K562 (cell line): Measurements from ENCODE around the gene VIPR2.

ENCODE experiments used
- BRCA1 ChIP-seq, 2 experiments: fragments of 450-650 bp in 1 of 2; sonication (generic) in 1 of 2; formaldehyde crosslinking in 1 of 2; IDR thresholded peaks; 2 replicates each; pipeline versions ENCODE4 v1.5.0 to v1.6.1; 2017 to 2020; ENCODE audit warnings: mild to moderate bottlenecking in 1 of 2, missing genetic modification reagents in 1 of 2
- CHD2 ChIP-seq: IDR thresholded peaks from 2 replicates; pipeline ENCODE4 v1.6.1; 2011; ENCODE audit warnings: low read depth, low read length
- CHD4 ChIP-seq: fragments of 200-600 bp; sonication (generic); IDR thresholded peaks from 3 replicates; pipeline ENCODE4 v1.6.1; 2012; ENCODE audit warnings: low read depth, mild to moderate bottlenecking, mixed read lengths, low read length, inconsistent platforms; ENCODE audit not compliant: insufficient read depth, insufficient replicate concordance, poor library complexity, severe bottlenecking
- KLF13 ChIP-seq: fragments of 450-650 bp; IDR thresholded peaks from 2 replicates; pipeline ENCODE4 v1.6.1; 2016; ENCODE audit warnings: missing genetic modification characterization, low read depth, mild to moderate bottlenecking, missing compliant biosample characterization, moderate library complexity, borderline replicate concordance
- MCM7 ChIP-seq, 2 experiments: fragments of 450-650 bp; IDR thresholded peaks; 2 replicates each; pipeline ENCODE4 v1.6.1; 2016 to 2018
- MXI1 ChIP-seq: IDR thresholded peaks from 2 replicates; pipeline ENCODE4 v1.6.1; 2011; ENCODE audit warnings: low read depth, mild to moderate bottlenecking, improper control_type of control experiment, low read length
- NFYB ChIP-seq: IDR thresholded peaks from 2 replicates; pipeline ENCODE4 v1.6.1; 2011; ENCODE audit warnings: mild to moderate bottlenecking, moderate library complexity; ENCODE audit not compliant: insufficient read length; ENCODE audit errors: extremely low read depth
- NR2C1 ChIP-seq, 2 experiments: fragments of 450-650 bp; IDR thresholded peaks; 2 replicates each; pipeline ENCODE4 v1.6.1; 2017; ENCODE audit warnings: mild to moderate bottlenecking in 2 of 2, antibody characterized with exemption in 1 of 2, inconsistent platforms in 1 of 2, missing compliant biosample characterization in 1 of 2, missing genetic modification characterization in 1 of 2
- SREBF2 ChIP-seq: sonication (generic); formaldehyde crosslinking; IDR thresholded peaks from 2 replicates; pipeline ENCODE4 v1.4.0; 2020; ENCODE audit warnings: mild to moderate bottlenecking, missing genetic modification reagents
- STAG1 ChIP-seq: sonication (generic); formaldehyde crosslinking; IDR thresholded peaks from 2 replicates; pipeline ENCODE4 v1.5.0; 2020; ENCODE audit warnings: missing genetic modification reagents, borderline replicate concordance
- TAF1 ChIP-seq: IDR thresholded peaks from 2 replicates; pipeline ENCODE4 v1.6.1; 2011; ENCODE audit warnings: mild to moderate bottlenecking, low read length, moderate library complexity; ENCODE audit not compliant: insufficient read depth, control insufficient read depth, severe bottlenecking; ENCODE audit errors: extremely low read depth
- ZNF263 ChIP-seq: sonication (generic); formaldehyde crosslinking; IDR thresholded peaks from 2 replicates; pipeline ENCODE4 v1.8.0; 2022; ENCODE audit warnings: mild to moderate bottlenecking, missing genetic modification reagents, borderline replicate concordance
- TF ChIP-seq, protein P1 (sequence below), 3 experiments: IDR thresholded peaks in 2 of 3; conservative IDR thresholded peaks in 1 of 3; 2 replicates each; pipeline ENCODE4 v1.5.1; 2011 to 2012; ENCODE audit warnings: low read length in 3 of 3, mild to moderate bottlenecking in 3 of 3, control low read depth in 2 of 3, improper control_type of control experiment in 1 of 3, inconsistent platforms in 1 of 3, low read depth in 1 of 3, mixed read lengths in 1 of 3, moderate library complexity in 1 of 3; ENCODE audit not compliant: insufficient read depth in 2 of 3
- TF ChIP-seq, protein P2 (sequence below), 2 experiments: fragments of 450-650 bp; formaldehyde crosslinking in 1 of 2; IDR thresholded peaks; 2 replicates each; pipeline versions ENCODE4 v1.4.0 to v1.6.1; 2014 to 2020; ENCODE audit warnings: mild to moderate bottlenecking in 2 of 2, borderline replicate concordance in 1 of 2, low read depth in 1 of 2

DNA sequence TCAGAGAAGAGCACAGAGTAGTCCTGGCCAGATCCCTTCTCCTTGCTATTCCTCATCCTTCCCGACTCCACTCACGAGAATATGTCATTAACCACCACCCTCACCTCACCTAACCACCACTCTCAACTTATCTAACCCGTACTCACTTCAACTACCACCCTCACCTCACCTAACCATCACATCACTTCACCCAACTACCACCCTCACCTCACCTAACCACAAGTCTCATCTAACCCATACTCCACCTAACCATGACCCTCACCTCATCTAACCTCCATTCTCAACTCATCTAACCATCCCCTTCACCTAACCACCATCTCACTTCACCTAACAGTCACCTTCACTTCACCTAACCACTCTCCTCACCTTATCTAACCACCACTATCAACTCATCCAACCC, 85.0 kb downstream of the VIPR2 start:
- no peak for TF ChIP-seq CHD4
- TF ChIP-seq KLF13 (tag), result no peak
- TF ChIP-seq CHD2, result no peak
- TF ChIP-seq, protein P1, sequence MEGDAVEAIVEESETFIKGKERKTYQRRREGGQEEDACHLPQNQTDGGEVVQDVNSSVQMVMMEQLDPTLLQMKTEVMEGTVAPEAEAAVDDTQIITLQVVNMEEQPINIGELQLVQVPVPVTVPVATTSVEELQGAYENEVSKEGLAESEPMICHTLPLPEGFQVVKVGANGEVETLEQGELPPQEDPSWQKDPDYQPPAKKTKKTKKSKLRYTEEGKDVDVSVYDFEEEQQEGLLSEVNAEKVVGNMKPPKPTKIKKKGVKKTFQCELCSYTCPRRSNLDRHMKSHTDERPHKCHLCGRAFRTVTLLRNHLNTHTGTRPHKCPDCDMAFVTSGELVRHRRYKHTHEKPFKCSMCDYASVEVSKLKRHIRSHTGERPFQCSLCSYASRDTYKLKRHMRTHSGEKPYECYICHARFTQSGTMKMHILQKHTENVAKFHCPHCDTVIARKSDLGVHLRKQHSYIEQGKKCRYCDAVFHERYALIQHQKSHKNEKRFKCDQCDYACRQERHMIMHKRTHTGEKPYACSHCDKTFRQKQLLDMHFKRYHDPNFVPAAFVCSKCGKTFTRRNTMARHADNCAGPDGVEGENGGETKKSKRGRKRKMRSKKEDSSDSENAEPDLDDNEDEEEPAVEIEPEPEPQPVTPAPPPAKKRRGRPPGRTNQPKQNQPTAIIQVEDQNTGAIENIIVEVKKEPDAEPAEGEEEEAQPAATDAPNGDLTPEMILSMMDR (IDR thresholded peaks at IDR 0.05 in 2 of 3, conservative IDR thresholded peaks at IDR 0.05 in 1 of 3; ENCODE audit: insufficient read depth in 2 of 3, low read depth in 1 of 3, low read length in 3 of 3), result no peak
- no peak for TF ChIP-seq ZNF263
- TF ChIP-seq STAG1 (CRISPR knock-in tag), result no peak
- TF ChIP-seq, protein P2, sequence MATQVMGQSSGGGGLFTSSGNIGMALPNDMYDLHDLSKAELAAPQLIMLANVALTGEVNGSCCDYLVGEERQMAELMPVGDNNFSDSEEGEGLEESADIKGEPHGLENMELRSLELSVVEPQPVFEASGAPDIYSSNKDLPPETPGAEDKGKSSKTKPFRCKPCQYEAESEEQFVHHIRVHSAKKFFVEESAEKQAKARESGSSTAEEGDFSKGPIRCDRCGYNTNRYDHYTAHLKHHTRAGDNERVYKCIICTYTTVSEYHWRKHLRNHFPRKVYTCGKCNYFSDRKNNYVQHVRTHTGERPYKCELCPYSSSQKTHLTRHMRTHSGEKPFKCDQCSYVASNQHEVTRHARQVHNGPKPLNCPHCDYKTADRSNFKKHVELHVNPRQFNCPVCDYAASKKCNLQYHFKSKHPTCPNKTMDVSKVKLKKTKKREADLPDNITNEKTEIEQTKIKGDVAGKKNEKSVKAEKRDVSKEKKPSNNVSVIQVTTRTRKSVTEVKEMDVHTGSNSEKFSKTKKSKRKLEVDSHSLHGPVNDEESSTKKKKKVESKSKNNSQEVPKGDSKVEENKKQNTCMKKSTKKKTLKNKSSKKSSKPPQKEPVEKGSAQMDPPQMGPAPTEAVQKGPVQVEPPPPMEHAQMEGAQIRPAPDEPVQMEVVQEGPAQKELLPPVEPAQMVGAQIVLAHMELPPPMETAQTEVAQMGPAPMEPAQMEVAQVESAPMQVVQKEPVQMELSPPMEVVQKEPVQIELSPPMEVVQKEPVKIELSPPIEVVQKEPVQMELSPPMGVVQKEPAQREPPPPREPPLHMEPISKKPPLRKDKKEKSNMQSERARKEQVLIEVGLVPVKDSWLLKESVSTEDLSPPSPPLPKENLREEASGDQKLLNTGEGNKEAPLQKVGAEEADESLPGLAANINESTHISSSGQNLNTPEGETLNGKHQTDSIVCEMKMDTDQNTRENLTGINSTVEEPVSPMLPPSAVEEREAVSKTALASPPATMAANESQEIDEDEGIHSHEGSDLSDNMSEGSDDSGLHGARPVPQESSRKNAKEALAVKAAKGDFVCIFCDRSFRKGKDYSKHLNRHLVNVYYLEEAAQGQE (IDR thresholded peaks at IDR 0.05; ENCODE audit: borderline replicate concordance), result no peak
- TF ChIP-seq, protein P2 (CRISPR knock-in tag; IDR thresholded peaks at IDR 0.05; ENCODE audit: low read depth), result no peak
- no peak for TF ChIP-seq MCM7 (IDR thresholded peaks at IDR 0.05)
- no peak for TF ChIP-seq BRCA1 (IDR thresholded peaks at IDR 0.05)
- TF ChIP-seq BRCA1 (CRISPR knock-in tag; IDR thresholded peaks at IDR 0.05), result no peak
- TF ChIP-seq NR2C1 (IDR thresholded peaks at IDR 0.05), result no peak
- no peak for TF ChIP-seq NR2C1 (tag; IDR thresholded peaks at IDR 0.05)
- TF ChIP-seq NFYB, result no peak
- TF ChIP-seq SREBF2 (CRISPR knock-in tag), result no peak
- no peak for TF ChIP-seq MXI1
- TF ChIP-seq TAF1, result no peak
